NCI-H2227 (cell line): ENCODE data around the gene ZBTB46.

ENCODE experiments used
- DNase-seq: peaks from one replicate; lab custom pipeline; 2025; ENCODE audit not compliant: unreplicated experiment; lab: John Stamatoyannopoulos, UW

The ZBTB46 gene

DNA sequence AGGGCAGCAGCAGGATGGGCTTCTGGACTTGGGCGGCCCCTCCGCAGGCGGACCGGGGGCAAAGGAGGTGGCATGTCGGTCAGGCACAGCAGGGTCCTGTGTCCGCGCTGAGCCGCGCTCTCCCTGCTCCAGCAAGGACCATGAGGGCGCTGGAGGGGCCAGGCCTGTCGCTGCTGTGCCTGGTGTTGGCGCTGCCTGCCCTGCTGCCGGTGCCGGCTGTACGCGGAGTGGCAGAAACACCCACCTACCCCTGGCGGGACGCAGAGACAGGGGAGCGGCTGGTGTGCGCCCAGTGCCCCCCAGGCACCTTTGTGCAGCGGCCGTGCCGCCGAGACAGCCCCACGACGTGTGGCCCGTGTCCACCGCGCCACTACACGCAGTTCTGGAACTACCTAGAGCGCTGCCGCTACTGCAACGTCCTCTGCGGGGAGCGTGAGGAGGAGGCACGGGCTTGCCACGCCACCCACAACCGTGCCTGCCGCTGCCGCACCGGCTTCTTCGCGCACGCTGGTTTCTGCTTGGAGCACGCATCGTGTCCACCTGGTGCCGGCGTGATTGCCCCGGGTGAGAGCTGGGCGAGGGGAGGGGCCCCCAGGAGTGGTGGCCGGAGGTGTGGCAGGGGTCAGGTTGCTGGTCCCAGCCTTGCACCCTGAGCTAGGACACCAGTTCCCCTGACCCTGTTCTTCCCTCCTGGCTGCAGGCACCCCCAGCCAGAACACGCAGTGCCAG lies 134.3 kb downstream of the ZBTB46 start, which contains the start of gene TNFRSF6B:
TNFRSF6B (plus strand) TSS at position 25 of the 729 bp plus-strand sequence; CDS start at position 141, 116 bp downstream.
- no peak for DNase-seq

GRCh38 chr20:63696306-63696627 lies 134.8 kb downstream of the ZBTB46 start:
- no peak for DNase-seq

DNA sequence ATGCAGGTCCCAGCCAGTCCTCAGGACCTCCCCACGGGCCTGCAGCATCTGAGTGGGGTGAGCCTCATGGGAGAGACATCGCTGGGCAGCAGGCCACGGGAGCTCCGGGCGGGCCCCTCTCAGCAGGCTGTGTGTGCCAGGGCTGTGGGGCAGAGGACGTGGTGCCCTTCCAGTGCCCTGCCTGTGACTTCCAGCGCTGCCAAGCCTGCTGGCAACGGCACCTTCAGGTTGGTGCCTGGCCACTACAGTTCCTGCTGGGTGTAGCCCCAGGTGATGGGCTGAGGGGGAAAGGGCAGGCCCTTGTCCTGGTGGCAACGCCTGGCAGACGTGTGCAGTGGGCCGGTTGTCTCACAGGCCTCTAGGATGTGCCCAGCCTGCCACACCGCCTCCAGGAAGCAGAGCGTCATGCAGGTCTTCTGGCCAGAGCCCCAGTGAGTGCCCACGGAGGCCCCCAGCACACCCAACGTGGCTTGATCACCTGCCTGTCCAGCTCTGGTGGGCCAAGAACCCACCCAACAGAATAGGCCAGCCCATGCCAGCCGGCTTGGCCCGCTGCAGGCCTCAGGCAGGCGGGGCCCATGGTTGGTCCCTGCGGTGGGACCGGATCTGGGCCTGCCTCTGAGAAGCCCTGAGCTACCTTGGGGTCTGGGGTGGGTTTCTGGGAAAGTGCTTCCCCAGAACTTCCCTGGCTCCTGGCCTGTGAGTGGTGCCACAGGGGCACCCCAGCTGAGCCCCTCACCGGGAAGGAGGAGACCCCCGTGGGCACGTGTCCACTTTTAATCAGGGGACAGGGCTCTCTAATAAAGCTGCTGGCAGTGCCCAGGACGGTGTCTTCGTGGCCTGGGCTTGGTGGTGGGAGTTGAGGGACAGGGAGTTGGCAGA lies 135.4 kb downstream of the ZBTB46 start:
- DNase-seq, result no peak

- DNase-seq, result no peak
These were observed 136.3 kb downstream of the ZBTB46 start for GRCh38 chr20:63694584-63695423.

GRCh38 chr20:63693733-63694583 lies 137.1 kb downstream of the ZBTB46 start:
- no peak for DNase-seq
